H1 (cell line): Measurements from ENCODE around the gene DAPK1. TPM values are rescaled to one million over a fixed set of nuclear protein-coding genes. Genes with fewer than 3 reads are reported as not detected.

ENCODE experiments used
- ASH2L ChIP-seq: fragments of 200-600, 300-600 bp; sonication (generic); IDR thresholded peaks from one replicate; pipeline ENCODE4 v1.7.1; 2017; ENCODE audit warnings: low read length
- CHD2 ChIP-seq: IDR thresholded peaks from 2 replicates; pipeline ENCODE4 v1.6.1; 2012; ENCODE audit warnings: low read length, improper control_type of control experiment
- FOSL1 ChIP-seq: IDR thresholded peaks from 2 replicates; pipeline ENCODE4 v1.6.1; 2011; ENCODE audit warnings: mild to moderate bottlenecking, low read depth, low read length, moderate library complexity; ENCODE audit not compliant: insufficient read depth
- RBBP5 ChIP-seq: IDR thresholded peaks from 2 replicates; pipeline ENCODE4 v1.7.1; 2012; ENCODE audit warnings: low read depth, mild to moderate bottlenecking, inconsistent platforms, low read length, moderate library complexity, borderline replicate concordance
- RFX5 ChIP-seq: IDR thresholded peaks from 2 replicates; pipeline ENCODE4 v1.6.1; 2011; ENCODE audit warnings: low read depth, low read length, improper control_type of control experiment, borderline replicate concordance
- SIX5 ChIP-seq: IDR thresholded peaks from 2 replicates; pipeline ENCODE4 v1.6.1; 2011; ENCODE audit warnings: mild to moderate bottlenecking, low read depth, low read length
- TAF7 ChIP-seq: optimal IDR thresholded peaks from 2 replicates; pipeline ENCODE3; 2011; ENCODE audit warnings: low read depth, mild to moderate bottlenecking, inconsistent platforms, low read length, moderate library complexity, borderline replicate concordance
- polyA plus RNA-seq, 7 experiments: library from polyadenylated mRNA; depleted of rRNA in 3 of 7; stranded (reverse) in 5 of 7; unstranded in 2 of 7; fragments of >200 nt in 5 of 7; fragments of 200-250 nt in 2 of 7; gene quantifications; 1 replicate in 5 of 7; 2 replicates in 1 of 7; 4 replicates in 1 of 7; pipeline versions ENCODE4 v1.2.1 to v1.2.3, GENCODE V29; 2011 to 2013; ENCODE audit warnings: missing spikeins in 2 of 7, mixed read lengths in 2 of 7
- total RNA-seq: library from RNA; stranded (reverse); fragmentation: NEBNext Ultra II Directional; extraction: Animal tissue kit (Norgen Biotek cat#: 25700); gene quantifications from 2 replicates; pipeline ENCODE4 v1.2.1, GENCODE V29; 2021

The DAPK1 gene
- total and polyA plus RNA-seq, 2 of the 8 experiments (the other 6 are each of a cell fraction or from before 2014, with no cell fraction given) = 62.4 to 131 TPM

- no peak for TF ChIP-seq ASH2L
- no peak for TF ChIP-seq SIX5
- no peak for TF ChIP-seq CHD2
- no peak for TF ChIP-seq FOSL1
- no peak for TF ChIP-seq TAF7
- TF ChIP-seq RBBP5 = no peak
- no peak for TF ChIP-seq RFX5
These were observed 234.7 kb downstream of the DAPK1 start (continued) for GRCh38 chr9:87732344-87732743.
